Retinal pigment epithelial cell (primary cell): ENCODE measurements around the gene ZNF189.

Source experiments
- DNase-seq: peaks from one replicate; pipeline ENCODE4 v3.0.0-alpha.2; 2010; ENCODE audit warnings: low read depth
- H3K4me3 ChIP-seq: 2 replicates; pipeline ENCODE4 v1.5.1; 2011; ENCODE audit warnings: mild to moderate bottlenecking, low read length, control low read depth, moderate library complexity
- TF ChIP-seq, protein P1 (sequence below): conservative IDR thresholded peaks from 2 replicates; pipeline ENCODE4 v1.5.1; 2011; ENCODE audit warnings: low read depth, low read length, control low read depth, inconsistent platforms

Gene ZNF189

DNA sequence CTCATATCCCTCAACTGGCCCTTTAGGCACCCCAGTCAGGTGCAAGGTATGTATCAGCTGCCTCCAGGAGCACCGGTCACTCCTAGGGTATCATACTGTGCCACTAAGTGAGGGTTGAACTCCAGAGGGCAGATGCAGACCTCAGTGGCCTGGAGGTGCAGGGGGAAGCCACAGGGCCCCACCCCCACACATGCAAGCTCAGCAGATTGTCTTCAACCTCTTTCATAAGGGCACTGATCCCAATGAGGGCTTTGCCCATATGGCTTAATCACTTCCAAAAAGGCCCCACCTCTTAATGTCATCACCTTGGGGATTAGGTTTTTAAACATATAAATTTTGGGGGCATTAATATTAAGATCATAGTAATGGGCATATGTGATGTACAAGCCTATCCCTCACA, 42.0 kb upstream of the ZNF189 start:
- no peak for DNase-seq
- TF ChIP-seq, protein P1, sequence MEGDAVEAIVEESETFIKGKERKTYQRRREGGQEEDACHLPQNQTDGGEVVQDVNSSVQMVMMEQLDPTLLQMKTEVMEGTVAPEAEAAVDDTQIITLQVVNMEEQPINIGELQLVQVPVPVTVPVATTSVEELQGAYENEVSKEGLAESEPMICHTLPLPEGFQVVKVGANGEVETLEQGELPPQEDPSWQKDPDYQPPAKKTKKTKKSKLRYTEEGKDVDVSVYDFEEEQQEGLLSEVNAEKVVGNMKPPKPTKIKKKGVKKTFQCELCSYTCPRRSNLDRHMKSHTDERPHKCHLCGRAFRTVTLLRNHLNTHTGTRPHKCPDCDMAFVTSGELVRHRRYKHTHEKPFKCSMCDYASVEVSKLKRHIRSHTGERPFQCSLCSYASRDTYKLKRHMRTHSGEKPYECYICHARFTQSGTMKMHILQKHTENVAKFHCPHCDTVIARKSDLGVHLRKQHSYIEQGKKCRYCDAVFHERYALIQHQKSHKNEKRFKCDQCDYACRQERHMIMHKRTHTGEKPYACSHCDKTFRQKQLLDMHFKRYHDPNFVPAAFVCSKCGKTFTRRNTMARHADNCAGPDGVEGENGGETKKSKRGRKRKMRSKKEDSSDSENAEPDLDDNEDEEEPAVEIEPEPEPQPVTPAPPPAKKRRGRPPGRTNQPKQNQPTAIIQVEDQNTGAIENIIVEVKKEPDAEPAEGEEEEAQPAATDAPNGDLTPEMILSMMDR, result no peak
- no peak overlapping the region for H3K4me3 ChIP-seq

DNA sequence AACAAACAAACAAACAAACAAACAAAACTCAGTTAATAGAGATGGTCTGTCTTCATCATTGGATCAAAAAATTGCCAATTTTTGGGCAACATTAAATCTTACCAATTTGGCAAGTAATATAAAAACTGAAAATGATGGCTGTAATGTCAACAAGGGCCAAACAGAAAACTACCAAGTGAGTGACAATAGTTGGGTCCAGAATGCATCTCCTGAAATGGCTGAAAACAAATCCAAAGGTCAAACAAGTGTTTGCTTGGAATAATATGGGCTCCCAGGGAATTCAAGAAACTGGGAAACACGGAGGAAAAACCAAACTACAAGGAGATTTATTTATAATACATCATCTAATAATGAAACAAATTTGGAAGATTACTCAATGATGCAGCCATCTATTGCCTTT, 39.0 kb upstream of the ZNF189 start:
- H3K4me3 ChIP-seq, result no peak overlapping the region
- TF ChIP-seq, protein P1, result no peak
- DNase-seq, result no peak

DNA sequence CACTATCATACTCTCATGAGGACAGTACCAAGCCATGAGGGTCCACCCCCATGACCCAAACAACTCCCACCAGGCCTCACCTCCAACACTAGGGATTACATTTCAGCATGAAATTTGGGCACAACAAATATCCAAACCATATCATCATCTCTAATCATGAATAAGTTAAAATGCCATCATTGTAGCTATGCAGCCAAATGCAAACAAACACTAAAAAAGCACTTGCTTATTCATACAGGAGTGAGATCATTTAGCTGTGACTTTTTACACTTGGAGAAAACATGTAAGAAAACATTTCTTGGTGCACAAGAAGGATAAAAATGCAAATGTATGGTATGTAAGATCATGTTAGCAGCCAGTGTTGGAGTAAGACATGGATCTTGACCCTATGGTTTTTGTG, 38.0 kb upstream of the ZNF189 start:
- TF ChIP-seq, protein P1, result no peak
- no peak overlapping the region for H3K4me3 ChIP-seq

DNA sequence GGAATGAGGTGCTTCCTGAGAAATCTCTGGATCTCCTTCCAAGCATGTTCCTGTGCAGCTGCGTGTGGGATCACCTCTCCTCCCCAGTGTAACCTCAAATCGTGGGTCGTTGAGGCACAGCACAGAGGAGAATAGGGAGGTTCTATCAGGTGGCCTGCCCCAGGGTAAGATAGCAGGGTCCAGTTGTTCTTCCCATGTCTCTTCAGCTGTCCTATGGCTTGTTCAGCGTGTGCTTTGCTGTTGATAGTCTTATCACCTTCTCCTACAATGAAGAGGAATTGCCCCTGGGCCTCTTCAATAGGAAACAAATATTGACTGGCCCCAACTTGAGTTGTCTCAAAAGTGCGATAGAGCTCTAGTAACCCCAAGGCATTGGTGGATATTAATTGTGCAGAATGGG, 36.2 kb upstream of the ZNF189 start:
- TF ChIP-seq, protein P1, result no peak
- no peak overlapping the region for H3K4me3 ChIP-seq
- no peak for DNase-seq

More for the DNA sequence above, 38.0 kb upstream of the ZNF189 start:
- DNase-seq, result no peak

DNA sequence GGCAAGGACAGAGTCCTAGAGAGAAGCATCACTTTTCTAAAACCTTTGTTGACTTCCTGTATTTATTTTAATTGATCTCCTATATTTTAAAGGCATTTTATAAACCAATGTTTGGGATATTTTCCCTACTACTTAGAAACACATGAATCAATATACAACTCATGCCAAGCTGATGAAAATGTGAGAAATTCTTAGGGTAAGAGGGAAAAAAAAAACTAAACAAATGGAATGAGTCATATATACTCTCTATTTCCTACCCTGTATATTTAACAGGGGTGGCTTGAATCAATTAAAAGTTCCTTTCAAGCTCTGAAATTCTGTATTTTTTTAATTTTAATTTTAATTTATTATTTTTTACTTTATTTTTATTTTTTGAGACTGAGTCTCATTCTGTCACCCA, 33.5 kb upstream of the ZNF189 start:
- H3K4me3 ChIP-seq, result no peak overlapping the region
- DNase-seq, result no peak

DNA sequence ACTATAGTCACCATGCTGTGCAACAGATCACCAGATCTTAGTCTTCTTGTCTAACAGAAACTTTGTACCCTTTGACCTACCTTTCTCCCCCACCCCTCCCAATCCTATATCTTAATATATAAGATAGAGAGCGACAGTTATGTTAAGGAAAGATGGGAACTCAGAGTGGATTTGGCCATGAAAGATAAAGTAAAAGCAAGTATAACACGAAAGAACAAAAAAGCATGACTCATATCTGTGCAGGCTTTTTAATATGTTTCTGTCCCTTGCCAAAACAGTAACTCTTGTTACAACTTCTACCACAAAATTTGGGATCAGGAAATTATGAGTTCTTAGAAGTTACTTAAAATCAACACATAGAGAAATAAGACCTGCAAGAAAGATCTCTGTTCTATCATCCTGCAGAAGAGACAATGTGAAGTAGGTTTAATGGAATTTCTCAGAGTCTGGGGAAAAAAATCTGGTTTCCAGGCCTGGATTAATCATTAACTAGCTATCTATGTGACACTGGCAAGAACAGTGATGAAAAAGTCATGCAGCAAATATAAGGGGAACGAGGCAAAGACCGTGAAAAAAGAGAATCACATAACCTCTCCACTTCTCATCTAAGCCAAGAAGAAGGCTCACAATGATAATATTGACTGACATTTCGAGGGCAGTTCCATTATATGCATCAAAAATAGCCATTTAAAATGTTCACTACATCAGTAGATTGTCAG, 32.5 kb upstream of the ZNF189 start:
- TF ChIP-seq, protein P1, result no peak
- H3K4me3 ChIP-seq, result no peak overlapping the region
- DNase-seq, result no peak

More for the DNA sequence above, 33.5 kb upstream of the ZNF189 start:
- TF ChIP-seq, protein P1, result no peak

DNA sequence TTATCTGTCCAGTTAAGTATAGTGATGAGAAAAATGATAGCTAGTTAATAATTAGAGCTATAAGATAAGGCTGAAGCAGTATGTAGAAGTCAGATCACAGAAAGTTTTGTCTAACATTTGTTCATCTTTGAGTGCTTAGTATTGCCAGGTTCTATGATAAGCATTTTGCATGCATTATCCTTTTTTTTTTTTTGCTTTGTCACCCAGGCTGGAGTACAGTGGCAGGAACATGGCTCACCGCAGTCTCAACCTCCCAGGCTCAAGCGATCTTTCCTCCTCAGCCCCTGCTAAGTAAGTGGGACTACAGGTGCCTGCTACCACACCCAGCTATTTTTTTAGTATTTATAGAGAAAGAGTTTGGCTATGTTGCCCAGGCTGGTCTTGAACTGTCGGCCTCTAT, 31.3 kb upstream of the ZNF189 start:
- DNase-seq, result no peak
- H3K4me3 ChIP-seq, result no peak overlapping the region
- TF ChIP-seq, protein P1, result no peak
